HuH-7 (cell line): ENCODE measurements around the gene WWOX.
A peak's percentile ranks its signal among the peaks of the same experiment; 100 is the strongest.
"Not testable (repeated sequence)": the region's sequence is repeated elsewhere in the genome, so short reads cannot be mapped to it uniquely, and the experiment has no call there.

Experiments used
- DNase-seq: peaks from one replicate; pipeline ENCODE4 v3.0.0; 2011; ENCODE audit warnings: low spot score

Gene WWOX

DNA sequence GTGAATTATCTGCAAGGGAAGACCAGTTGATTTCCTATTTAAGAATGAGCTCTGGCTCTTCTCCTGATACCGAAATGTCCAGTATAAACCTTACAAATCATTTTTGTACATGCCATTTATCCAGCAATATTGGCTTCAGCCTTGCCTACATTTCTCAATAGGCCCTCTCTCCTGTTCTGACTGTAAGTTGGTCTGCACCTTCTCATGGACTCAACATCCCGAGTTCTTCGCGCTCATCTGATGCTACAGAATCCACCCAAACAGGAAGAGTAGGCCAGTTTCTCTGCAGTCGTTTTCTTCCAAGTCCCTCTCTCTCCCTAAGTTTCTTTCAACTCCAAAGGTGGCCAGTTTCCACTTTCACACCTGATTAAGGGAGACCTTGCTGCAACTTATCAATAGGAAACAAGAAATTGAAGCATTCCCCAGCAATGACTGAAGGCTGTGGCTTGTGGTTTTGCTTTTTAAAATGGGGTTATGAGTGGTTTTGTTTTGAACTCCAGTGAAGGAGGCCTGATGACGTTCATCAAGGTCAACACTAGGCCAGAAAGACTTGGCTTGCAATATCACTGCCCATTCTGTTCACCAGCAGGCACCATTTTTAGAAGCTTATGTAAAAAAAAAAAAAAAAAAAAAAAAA is 1118.0 kb downstream of the WWOX start:
- DNase-seq: no peak

DNA sequence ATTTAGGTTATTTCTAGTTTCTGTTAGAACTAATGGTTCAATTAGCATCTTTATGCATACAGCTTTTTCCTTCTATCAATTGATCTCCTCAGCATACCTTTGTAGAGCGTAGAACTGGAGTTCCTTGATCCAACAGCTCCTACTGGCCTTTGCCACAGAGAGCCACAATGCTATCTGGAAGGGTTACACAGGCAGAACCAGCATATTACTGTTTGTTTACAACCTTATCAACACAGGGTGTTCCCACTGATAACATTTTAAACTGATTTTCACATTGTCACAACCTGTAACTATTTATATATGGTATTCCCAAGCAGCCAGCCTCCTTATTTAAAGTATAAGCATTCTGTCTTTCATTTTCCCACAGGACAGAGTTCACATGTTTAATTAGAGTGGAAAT is 1118.9 kb downstream of the WWOX start:
- DNase-seq: no peak

DNA sequence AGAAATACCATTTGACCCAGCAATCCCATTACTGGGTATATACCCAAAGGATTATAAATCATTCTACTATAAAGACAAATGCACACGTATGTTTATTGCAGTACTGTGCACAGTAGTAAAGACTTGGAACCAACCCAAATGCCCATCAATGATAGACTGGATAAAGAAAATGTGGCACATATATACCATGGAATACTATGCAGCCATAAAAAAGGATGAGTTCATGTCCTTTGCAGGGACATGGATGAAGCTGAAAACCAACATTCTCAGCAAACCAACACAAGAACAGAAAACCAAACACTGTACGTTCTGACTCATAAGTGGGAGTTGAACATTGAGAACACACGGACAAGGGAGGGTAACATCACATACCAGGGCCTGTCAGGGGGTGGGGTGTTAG is 1126.5 kb downstream of the WWOX start:
- DNase-seq: not testable (repeated sequence)

DNA sequence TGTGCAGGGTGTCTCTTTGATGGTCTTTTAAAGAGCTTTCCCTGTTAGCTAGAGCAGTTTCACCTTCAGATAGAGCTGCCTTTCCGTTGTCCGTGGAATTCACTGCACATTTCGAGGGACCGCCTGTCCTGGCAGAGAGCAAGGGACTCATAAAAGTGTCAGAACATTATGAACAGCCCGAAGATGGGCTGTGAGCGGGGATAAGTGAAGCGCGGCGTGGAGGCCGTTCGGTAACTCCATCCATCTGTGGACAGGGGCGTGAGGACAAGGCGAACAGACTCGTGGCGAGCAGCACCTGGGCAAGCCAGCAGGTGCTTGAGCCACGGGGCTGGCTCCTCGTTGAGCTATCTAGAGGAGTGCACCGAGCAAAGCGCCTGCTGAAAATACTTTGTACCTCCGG is 1129.9 kb downstream of the WWOX start:
- DNase-seq: no peak

DNA sequence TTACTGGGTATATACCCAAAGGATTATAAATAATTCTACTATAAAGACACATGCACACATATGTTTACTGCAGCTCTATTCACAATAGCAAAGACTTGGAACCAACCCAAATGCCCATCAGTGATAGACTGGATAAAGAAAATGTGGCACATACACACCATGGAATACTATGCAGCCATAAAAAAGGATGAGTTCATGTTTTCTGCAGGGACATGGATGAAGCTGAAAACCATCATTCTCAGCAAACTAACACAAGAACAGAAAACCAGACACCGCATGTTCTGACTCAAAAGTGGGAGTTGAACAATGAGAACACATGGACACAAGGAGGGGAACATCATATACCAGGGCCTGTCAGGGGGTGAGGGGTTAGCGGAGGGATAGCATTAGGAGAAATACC is 1146.2 kb downstream of the WWOX start:
- DNase-seq: not testable (repeated sequence)

DNA sequence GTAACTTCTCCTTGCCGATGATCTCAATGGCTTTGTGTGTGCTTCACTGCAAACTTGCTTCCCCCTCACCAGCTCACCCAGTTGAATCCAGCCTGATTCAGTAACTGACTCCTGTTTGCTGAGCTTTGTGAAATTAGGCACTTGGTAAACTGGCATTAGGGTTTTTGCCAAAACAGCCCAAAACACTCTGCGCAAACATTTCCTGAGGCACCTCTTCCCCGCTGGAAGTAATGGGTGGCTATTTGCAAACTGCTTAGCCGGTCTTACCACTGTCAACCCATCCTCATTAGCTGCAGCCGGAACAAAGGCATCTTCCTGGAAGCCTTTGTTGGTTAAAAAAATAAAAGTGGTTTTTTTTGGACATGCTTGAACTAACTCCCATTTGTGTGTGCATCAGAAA is 1147.9 kb downstream of the WWOX start:
- no peak for DNase-seq

DNA sequence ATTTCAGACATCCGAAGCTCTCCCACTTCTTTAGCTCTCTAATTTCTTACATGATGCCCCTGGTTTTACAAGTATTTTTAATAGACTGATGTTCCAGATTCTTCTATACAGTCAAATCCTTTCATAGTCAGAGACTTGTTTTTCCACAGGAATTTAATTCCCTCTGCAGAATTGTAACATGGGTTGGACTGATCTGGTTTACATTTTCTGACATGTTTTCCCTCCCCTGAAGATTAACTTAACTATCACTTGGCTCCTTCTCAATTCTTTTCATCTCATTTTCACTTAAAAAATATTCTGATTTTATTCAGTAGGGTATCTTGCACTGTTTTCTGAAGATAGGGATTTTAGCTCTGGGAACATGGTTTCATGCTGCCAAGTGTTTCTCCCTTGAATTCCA is 1148.9 kb downstream of the WWOX start:
- no peak for DNase-seq

DNA sequence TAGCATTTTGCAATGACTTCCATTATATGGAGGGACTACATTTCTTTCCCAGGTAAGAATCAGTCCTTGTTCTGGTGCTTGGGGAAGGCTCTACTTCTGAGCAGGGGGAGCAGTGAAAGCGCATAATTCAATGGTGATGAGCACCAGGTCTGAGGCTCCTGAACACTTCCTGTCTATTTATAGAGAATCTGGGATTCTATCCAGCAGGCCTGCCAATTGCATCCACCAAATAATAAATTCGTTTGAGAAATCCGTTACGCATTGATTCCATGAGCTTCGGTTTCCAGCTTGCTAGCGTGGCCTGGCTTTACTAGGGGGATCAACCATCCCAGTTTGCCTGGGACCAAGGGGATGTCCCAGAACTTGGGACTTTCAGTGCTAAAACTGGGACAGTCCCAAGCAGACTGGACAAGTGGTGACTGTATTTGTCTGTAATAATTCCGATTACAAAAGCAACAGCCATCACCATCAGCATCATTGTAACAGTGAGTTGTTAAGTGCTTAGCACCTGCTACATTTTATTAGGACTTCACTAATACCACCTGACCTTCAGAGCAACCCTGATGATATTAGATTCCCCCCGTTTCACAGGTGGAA is 1151.1 kb downstream of the WWOX start:
- no peak for DNase-seq

DNA sequence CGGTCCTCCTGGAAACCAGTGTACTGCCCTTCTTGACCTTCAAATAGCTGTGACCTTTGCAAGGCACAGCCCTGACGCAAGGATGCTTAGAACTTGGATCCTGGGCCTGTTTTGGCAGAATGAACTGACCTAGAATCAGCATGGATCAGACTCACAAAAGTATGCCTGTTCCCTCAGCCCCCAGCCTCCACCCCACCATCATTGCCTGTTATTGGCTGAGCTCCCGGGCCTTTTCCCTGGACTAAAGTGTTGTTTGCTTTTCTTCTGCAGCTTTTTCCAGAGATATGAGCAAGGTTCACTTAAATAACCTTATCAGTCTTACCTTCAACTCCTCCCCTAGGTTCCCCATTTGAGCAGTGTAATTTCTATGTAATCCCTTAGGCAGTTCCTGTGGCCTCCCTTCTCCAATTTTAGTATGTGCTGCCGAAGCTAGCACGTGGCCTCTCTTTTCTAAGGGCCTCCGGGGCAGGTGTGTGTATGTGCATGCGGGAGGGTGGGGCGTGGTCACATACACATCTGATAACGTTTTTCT is 1153.7 kb downstream of the WWOX start:
- peak; percentile 41 for DNase-seq

DNA sequence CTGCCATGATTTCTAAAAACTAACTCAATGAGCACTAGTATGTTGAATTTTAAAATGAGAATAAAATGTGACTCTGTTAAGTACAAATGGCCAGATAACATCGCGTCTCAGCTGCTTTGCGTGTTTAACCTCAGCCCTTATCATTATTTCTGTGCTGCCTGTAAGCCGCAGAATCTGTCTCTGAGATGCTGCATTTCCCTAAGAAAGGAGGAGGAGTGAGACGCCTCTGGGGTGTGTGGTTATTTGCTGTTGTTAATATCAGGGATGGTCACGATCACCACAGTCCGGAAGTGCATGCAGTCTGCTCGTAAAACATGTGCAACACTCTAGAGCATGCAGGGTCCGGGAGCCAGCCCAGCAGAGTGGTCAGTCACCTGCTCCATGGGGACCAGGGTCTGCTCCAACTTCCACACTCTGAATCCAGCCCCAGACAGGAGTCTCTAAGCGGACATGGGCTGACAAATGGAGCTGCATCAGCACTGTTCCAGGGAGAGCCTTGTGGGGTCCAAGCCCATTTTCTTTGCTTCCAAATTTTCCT is 1158.6 kb downstream of the WWOX start:
- no peak for DNase-seq

DNA sequence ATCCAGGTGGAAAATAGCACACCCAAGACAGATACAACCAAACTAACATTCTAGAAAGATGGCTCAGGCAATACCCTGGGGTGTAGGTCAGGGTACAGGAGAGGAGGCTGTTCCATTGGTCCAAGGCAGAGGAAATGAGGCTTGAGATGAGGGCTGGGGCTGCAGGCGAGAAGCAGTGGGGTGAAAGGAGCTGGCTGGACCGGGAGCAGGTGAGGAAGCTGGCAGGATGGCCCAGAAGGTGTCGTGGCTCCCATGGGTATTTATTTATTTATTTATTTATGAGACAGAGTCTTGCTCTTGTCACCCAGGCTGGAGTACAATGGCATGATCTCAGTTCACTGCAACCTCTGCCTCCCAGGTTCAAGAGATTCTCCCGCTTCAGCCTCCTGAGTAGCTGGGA is 1161.4 kb downstream of the WWOX start:
- DNase-seq: not testable (repeated sequence)

DNA sequence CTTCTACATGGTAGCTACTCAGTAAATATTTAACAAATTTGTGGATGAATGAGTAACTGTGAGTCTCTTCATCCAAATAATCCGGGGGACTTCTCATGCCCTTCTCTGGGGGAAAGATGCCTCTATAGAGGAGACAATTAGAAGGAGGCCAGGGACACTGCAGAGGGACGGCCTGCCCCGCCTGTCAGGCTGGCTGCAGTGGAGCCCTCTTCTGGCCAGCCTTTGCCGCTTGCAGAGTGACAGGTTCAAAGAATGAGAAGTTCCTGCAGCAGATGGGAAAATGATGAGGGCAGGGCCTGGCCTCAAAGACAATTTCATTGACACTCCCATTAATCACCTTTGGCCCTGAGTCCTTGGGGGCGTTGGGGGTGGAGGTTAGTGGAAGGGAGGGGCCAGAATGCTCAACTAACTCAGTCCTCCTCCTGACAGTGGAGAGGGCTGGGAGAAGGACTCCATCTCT is 1162.1 kb downstream of the WWOX start:
- peak; percentile 59 for DNase-seq

DNA sequence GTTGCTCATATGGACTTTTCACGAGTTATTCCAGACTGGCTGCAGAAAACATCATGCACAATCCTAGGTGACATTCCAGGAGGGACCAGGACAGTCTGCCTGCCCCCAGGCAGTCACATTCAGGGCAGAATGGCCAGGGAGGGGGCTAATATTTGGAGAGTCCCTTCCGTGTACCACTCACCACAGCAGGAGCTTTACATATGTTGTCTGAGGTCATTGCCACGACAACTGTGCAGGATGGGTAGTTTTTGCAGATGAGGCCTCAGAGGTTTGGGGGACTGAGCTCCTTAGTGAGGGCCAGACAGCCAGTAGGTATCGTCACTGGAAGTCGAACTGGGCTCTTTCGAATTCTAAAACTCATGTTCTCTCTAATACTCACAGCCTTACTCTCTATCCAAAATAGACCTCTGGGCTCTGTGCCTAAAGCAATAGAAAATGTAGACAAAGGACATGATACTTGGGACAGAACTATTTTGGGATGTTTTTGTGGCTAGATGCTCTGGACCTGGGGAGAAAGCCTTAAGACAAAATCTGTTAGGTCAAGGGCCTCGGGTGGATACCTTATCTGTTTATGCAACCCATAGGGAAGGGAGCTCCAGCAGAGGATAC is 1162.6 kb downstream of the WWOX start:
- no peak for DNase-seq
